Upper lobe of left lung (tissue), 6 donors: ENCODE measurements around the gene MATCAP1. TPM values are rescaled to one million over a fixed set of nuclear protein-coding genes. Genes with fewer than 3 reads are reported as not detected.

Experiments
- ATAC-seq, 2 donors: fragments of 200-7000 bp; cut with Tn5 transposase; one replicate each; pipeline ENCODE4 v1.9.1; 2022; ENCODE audit warnings: mild to moderate bottlenecking in 2 of 2, moderate library complexity in 2 of 2; ENCODE audit not compliant: low FRiP score in 2 of 2
- DNase-seq, 2 donors: peaks; one replicate each; pipeline ENCODE4 v3.0.0-alpha.2; 2019 to 2020
- H3K27ac ChIP-seq, 4 donors: fragments of 200-600 bp; sonication (generic); one replicate each; pipeline ENCODE4 v1.5.1; 2016 to 2019
- H3K27me3 ChIP-seq, 4 donors: fragments of 200-600 bp; sonication (generic); one replicate each; pipeline ENCODE4 v1.5.1; 2017 to 2019
- H3K36me3 ChIP-seq, 4 donors: fragments of 200-600 bp; sonication (generic); one replicate each; pipeline ENCODE4 v1.5.1; 2016 to 2019
- H3K4me1 ChIP-seq, 4 donors: fragments of 200-600 bp; sonication (generic); one replicate each; pipeline ENCODE4 v1.5.1; 2018 to 2019
- H3K4me3 ChIP-seq, 4 donors: fragments of 200-600 bp; sonication (generic); one replicate each; pipeline ENCODE4 v1.5.1; 2017 to 2019; ENCODE audit warnings: mild to moderate bottlenecking in 2 of 4, moderate library complexity in 1 of 4
- H3K9me3 ChIP-seq, 4 donors: fragments of 200-600 bp; sonication (generic); one replicate each; pipeline ENCODE4 v1.5.1; 2018 to 2019
- CTCF ChIP-seq, 6 experiments: fragments of 450-650 bp in 4 of 6; fragments of 200-600 bp in 2 of 6; sonication (generic) in 2 of 6; IDR thresholded peaks; one replicate each; pipeline ENCODE4 v1.5.1; 2016 to 2019; ENCODE audit warnings: antibody characterized with exemption in 6 of 6
- EP300 ChIP-seq, 4 donors: sonication (generic); formaldehyde crosslinking; IDR thresholded peaks; one replicate each; pipeline ENCODE4 v1.5.1; 2017; ENCODE audit warnings: antibody characterized with exemption in 4 of 4, control low read depth in 2 of 4
- POLR2A ChIP-seq, 4 donors: fragments of 450-650 bp; IDR thresholded peaks; one replicate each; pipeline ENCODE4 v1.5.1; 2016 to 2017; ENCODE audit warnings: antibody characterized with exemption in 4 of 4, mild to moderate bottlenecking in 2 of 4
- POLR2AphosphoS5 ChIP-seq, 2 donors: sonication (generic); formaldehyde crosslinking; IDR thresholded peaks; one replicate each; pipeline ENCODE4 v1.5.1; 2017; ENCODE audit warnings: antibody characterized with exemption in 2 of 2
- whole genome bisulfite sequencing, 2 donors: methylation state at CpG; one replicate each; pipeline ENCODE4 v1.1.5; 2017 to 2018; 5-methylcytosine and 5-hydroxymethylcytosine counted together
- total RNA-seq, 6 donors: library from RNA; depleted of rRNA in 4 of 6; stranded (reverse); fragments of >200 nt in 4 of 6; gene quantifications; one replicate each; pipeline versions ENCODE4 v1.1.0 to v1.2.1, GENCODE V29; 2016 to 2021
- donor health status: DM: no; HTN: no; CAD: no; lungs with moderate emphysema.
- donor health status: DM: no; HTN: yes; CAD: no; lungs with severe emphysema.

The MATCAP1 gene
- total RNA-seq, 6 donors from 2014 or later, result 9.1 to 147 (median 31.1) TPM

GRCh38 chr16:67170949-67171649 lies 12.7 kb downstream of the MATCAP1 start:
- H3K9me3 ChIP-seq, result no peaks in the 10 kb centered on the region
- TF ChIP-seq POLR2A (IDR thresholded peaks at IDR 0.05) (peak in 1 of 4 donors; percentile 6), POLR2AphosphoS5 (IDR thresholded peaks at IDR 0.05) (no peak)
- ATAC-seq, result peak; percentile 2 to 4
- DNase-seq, result no peak
- H3K4me3 ChIP-seq, result peak overlapping the region; percentile 19 to 57 (median 47)
- peak overlapping the region; percentile 87 to 96 (median 93) for H3K27ac ChIP-seq
- 48 to 62% methylated on average over 12 of the region's 14 CpGs for WGBS, 2 donors
- H3K36me3 ChIP-seq, result peaks cover 0 to 6% (median 1%) of the 10 kb centered on the region in 4 donors
- H3K27me3 ChIP-seq, result peaks cover 0 to 10% (median 0%) of the 10 kb centered on the region in 4 donors
- peaks cover 43 to 66% (median 60%) of the 10 kb centered on the region in 4 donors for H3K4me1 ChIP-seq

GRCh38 chr16:67170168-67170948 lies 13.4 kb downstream of the MATCAP1 start, which contains the start of gene NOL3:
Gene NOL3 (plus strand): TSS chr16:67170538.
- H3K9me3 ChIP-seq, result no peaks in the 10 kb centered on the region
- ATAC-seq (peak; percentile 75 to 77), DNase-seq (peak; percentile 90 to 96)
- H3K4me3 ChIP-seq, result peak within 1 kb of the TSS; percentile 19 to 57 (median 47)
- 0% methylated on average over 13 to 15 of the region's 50 CpGs for WGBS, 2 donors
- H3K27ac ChIP-seq, result peak within 1 kb of the TSS; percentile 87 to 96 (median 93)
- TF ChIP-seq POLR2AphosphoS5 (IDR thresholded peaks at IDR 0.05) (peak; percentile 56 to 61), CTCF (IDR thresholded peaks at IDR 0.05) (peak in 2 of 6 experiments; percentile 3 to 41), POLR2A (IDR thresholded peaks at IDR 0.05) (peak in 2 of 4 donors; percentile 37 to 55), EP300 (IDR thresholded peaks at IDR 0.05) (peak in 1 of 4 donors; percentile 16)
- H3K27me3 ChIP-seq, result peaks cover 0 to 17% (median 5%) of the 10 kb centered on the region in 4 donors
- peaks cover 0 to 2% (median 1%) of the 10 kb centered on the region in 4 donors for H3K36me3 ChIP-seq
- peaks cover 43 to 67% (median 64%) of the 10 kb centered on the region in 4 donors for H3K4me1 ChIP-seq

GRCh38 chr16:67169642-67170167 lies 14.1 kb downstream of the MATCAP1 start:
- 8 to 13% methylated on average over 19 to 24 of the region's 24 CpGs for WGBS, 2 donors
- H3K27me3 ChIP-seq, result peaks cover 0 to 24% (median 8%) of the 10 kb centered on the region in 4 donors
- H3K4me1 ChIP-seq, result peaks cover 44 to 67% (median 64%) of the 10 kb centered on the region in 4 donors
- no peaks in the 10 kb centered on the region for H3K36me3 ChIP-seq
- H3K27ac ChIP-seq, result peak overlapping the region; percentile 87 to 96 (median 93)
- peak in 4 of 6 experiments; percentile 4 to 53 (median 30) for TF ChIP-seq CTCF (IDR thresholded peaks at IDR 0.05)
- no peak for TF ChIP-seq POLR2A (IDR thresholded peaks at IDR 0.05)
- no peaks in the 10 kb centered on the region for H3K9me3 ChIP-seq
- H3K4me3 ChIP-seq, result peak overlapping the region in 3 of 4 donors; percentile 42 to 57 (median 52)
- ATAC-seq, result no peak
- peak in 1 of 2 donors; percentile 52 for DNase-seq

- TF ChIP-seq CTCF (IDR thresholded peaks at IDR 0.05) (no peak), POLR2A (IDR thresholded peaks at IDR 0.05) (no peak), POLR2AphosphoS5 (IDR thresholded peaks at IDR 0.05) (no peak), EP300 (IDR thresholded peaks at IDR 0.05) (no peak)
- no peaks in the 10 kb centered on the region for H3K36me3 ChIP-seq
- no peaks in the 10 kb centered on the region for H3K9me3 ChIP-seq
- H3K27ac ChIP-seq, result peak overlapping the region in 3 of 4 donors; percentile 87 to 96 (median 96)
- peaks cover 44 to 67% (median 64%) of the 10 kb centered on the region in 4 donors for H3K4me1 ChIP-seq
- WGBS, 2 donors, result 65 to 70% methylated on average over 6 to 8 of the region's 9 CpGs
- H3K27me3 ChIP-seq, result peaks cover 0 to 24% (median 9%) of the 10 kb centered on the region in 4 donors
- no peak for ATAC-seq
- no peak for DNase-seq
- H3K4me3 ChIP-seq, result no peak overlapping the region
Measured at GRCh38 chr16:67169011-67169451, 14.7 kb downstream of the MATCAP1 start.
